Measurements from ENCODE around the gene NBPF6. TPM values are rescaled to one million over a fixed set of nuclear protein-coding genes. Genes with fewer than 3 reads are reported as not detected.
"Not testable (repeated sequence)": the region's sequence is repeated elsewhere in the genome, so short reads cannot be mapped to it uniquely, and the experiment has no call there.

Gene NBPF6
- total RNA-seq, 1 experiment from 2014 or later: 0.07 TPM

DNA sequence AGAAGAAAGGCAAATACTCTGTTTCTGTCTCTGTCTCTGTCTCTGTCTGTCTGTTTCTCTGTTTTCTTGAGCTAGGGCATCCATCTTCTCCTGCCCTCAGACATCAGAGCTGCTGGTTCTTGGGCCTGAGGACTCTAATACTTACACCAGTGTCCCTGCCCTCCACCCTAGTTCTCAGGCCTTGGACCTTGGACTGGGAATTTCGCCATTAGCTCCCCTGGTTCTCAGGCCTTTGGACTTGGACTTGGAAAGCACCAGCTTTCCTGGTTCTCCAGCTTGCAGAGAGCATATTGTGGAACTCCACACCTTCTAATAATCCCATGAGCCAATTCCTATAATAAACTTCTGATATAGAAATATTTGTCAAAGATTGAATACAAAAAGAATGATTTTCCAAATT lies 32.6 kb downstream of the NBPF6 start:
- no TSS peak for BruUV-seq (replicated peaks)
- H3K4me2 ChIP-seq (ENCODE audit: low read length): no peak overlapping the region
- H3K36me3 ChIP-seq (ENCODE audit: low read depth, low read length): no peaks in the 10 kb centered on the region
- H3K9me2 ChIP-seq (replicated peaks; ENCODE audit: low read length): no peaks in the 10 kb centered on the region
- no peaks in the 10 kb centered on the region for H4K20me1 ChIP-seq (ENCODE audit: low read length)
- no peaks in the 10 kb centered on the region for H3K79me2 ChIP-seq (ENCODE audit: low read length)
- H3K4me3 ChIP-seq (ENCODE audit: low read length): no peak overlapping the region
- H3K9ac ChIP-seq (ENCODE audit: low read length): no peak overlapping the region
- H2AFZ ChIP-seq (ENCODE audit: low read length): no peak overlapping the region
- H3K9me3 ChIP-seq (ENCODE audit: low read length): no peaks in the 10 kb centered on the region
- TF ChIP-seq EZH2phosphoT487 (IDR thresholded peaks at IDR 0.05; ENCODE audit: borderline replicate concordance, low read length) (no peak), EZH2 (IDR thresholded peaks at IDR 0.05; ENCODE audit: low read length, unreplicated experiment) (no peak)
- TF ChIP-seq, protein P1, sequence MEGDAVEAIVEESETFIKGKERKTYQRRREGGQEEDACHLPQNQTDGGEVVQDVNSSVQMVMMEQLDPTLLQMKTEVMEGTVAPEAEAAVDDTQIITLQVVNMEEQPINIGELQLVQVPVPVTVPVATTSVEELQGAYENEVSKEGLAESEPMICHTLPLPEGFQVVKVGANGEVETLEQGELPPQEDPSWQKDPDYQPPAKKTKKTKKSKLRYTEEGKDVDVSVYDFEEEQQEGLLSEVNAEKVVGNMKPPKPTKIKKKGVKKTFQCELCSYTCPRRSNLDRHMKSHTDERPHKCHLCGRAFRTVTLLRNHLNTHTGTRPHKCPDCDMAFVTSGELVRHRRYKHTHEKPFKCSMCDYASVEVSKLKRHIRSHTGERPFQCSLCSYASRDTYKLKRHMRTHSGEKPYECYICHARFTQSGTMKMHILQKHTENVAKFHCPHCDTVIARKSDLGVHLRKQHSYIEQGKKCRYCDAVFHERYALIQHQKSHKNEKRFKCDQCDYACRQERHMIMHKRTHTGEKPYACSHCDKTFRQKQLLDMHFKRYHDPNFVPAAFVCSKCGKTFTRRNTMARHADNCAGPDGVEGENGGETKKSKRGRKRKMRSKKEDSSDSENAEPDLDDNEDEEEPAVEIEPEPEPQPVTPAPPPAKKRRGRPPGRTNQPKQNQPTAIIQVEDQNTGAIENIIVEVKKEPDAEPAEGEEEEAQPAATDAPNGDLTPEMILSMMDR (conservative IDR thresholded peaks at IDR 0.05; ENCODE audit: low read depth, low read length): no peak
- ChIA-PET CTCF (no interaction called here), POLR2A (ENCODE audit: unreplicated experiment) (no interaction called here)
- no peak for ATAC-seq
- H3K27ac ChIP-seq (ENCODE audit: low read length): no peak overlapping the region
- no peaks in the 10 kb centered on the region for H3F3A ChIP-seq (ENCODE audit: low read length, unreplicated experiment)
- no peak for DNase-seq
- intact Hi-C loops (cut with micrococcal nuclease): no loop called here
- no peaks in the 10 kb centered on the region for H3K27me3 ChIP-seq (ENCODE audit: low read length)
- H3K4me1 ChIP-seq (ENCODE audit: insufficient read depth, low read length): no peaks in the 10 kb centered on the region

DNA sequence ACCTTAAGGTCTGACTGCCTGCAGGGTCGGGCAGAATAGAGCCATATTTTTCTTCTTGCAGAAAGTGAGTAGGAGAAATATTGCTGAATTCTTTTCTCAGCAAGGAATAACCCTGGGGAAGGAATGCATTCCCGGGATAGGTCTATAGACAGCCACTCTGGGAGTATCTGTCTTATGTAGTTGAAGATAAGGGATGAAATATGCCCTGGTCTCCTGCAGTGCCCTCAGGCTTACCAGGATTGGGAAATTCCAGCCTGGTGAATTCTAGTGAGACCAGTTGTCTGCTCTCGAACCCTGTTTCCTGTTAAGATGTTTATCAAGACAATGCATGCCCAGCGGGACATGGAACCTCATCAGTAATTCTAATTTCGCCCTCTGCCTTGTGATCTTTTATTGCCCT lies 35.8 kb downstream of the NBPF6 start:
- POLR2A ChIA-PET (ENCODE audit: unreplicated experiment); H3K4me2 ChIP-seq (ENCODE audit: low read length); H3K36me3 ChIP-seq (ENCODE audit: low read depth, low read length); H3F3A ChIP-seq (ENCODE audit: low read length, unreplicated experiment); BruUV-seq (replicated peaks); H3K79me2 ChIP-seq (ENCODE audit: low read length); H3K9me3 ChIP-seq (ENCODE audit: low read length); DNase-seq; H2AFZ ChIP-seq (ENCODE audit: low read length); H3K9me2 ChIP-seq (replicated peaks; ENCODE audit: low read length); H3K27ac ChIP-seq (ENCODE audit: low read length); CTCF ChIA-PET; H3K4me3 ChIP-seq (ENCODE audit: low read length); ATAC-seq; H3K27me3 ChIP-seq (ENCODE audit: low read length); H3K9ac ChIP-seq (ENCODE audit: low read length); H3K4me1 ChIP-seq (ENCODE audit: insufficient read depth, low read length); intact Hi-C loops (cut with micrococcal nuclease); H4K20me1 ChIP-seq (ENCODE audit: low read length): not testable (repeated sequence)

DNA sequence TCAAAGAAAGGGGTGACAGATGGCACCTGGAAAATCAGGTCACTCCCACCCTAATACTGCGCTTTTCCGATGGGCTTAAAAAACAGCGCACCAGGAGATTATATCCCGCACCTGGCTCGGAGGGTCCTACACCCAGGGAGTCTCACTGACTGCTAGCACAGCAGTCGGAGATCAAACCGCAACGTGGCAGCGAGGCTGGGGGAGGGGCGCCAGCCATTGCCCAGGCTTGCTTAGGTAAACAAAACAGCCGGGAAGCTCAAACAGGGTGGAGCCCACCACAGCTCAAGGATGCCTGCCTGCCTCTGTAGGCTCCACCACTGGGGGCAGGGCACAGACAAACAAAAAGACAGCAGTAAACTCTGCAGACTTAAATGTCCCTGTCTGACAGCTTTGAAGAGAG lies 36.6 kb downstream of the NBPF6 start:
- H3K9me3 ChIP-seq (ENCODE audit: low read length); H3K27ac ChIP-seq (ENCODE audit: low read length); H2AFZ ChIP-seq (ENCODE audit: low read length); H3F3A ChIP-seq (ENCODE audit: low read length, unreplicated experiment); H3K4me3 ChIP-seq (ENCODE audit: low read length); H3K79me2 ChIP-seq (ENCODE audit: low read length); H3K4me2 ChIP-seq (ENCODE audit: low read length); H3K36me3 ChIP-seq (ENCODE audit: low read depth, low read length); POLR2A ChIA-PET (ENCODE audit: unreplicated experiment); CTCF ChIA-PET; H3K9ac ChIP-seq (ENCODE audit: low read length); ATAC-seq; H4K20me1 ChIP-seq (ENCODE audit: low read length); intact Hi-C loops (cut with micrococcal nuclease); H3K4me1 ChIP-seq (ENCODE audit: insufficient read depth, low read length); BruUV-seq (replicated peaks); H3K9me2 ChIP-seq (replicated peaks; ENCODE audit: low read length); H3K27me3 ChIP-seq (ENCODE audit: low read length); DNase-seq: not testable (repeated sequence)

DNA sequence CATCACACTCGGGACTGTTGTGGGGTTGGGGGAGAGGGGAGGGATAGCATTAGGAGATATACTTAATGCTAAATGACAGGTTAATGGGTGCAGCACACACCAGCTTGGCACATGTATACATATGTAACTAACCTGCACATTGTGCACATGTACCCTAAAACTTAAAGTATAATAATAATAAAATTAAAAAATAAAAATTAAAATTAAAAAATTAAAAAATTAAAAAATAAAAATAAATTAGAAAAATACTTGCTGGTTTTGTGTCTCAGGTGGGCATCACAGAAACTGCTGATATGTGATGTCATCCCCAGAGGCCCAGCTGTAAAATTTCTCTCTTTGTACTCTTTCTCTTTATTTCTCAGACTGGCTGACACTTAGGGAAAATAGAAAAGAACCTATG lies 44.9 kb downstream of the NBPF6 start:
- H3K36me3 ChIP-seq (ENCODE audit: low read depth, low read length); H3K4me1 ChIP-seq (ENCODE audit: insufficient read depth, low read length); H3K9me2 ChIP-seq (replicated peaks; ENCODE audit: low read length); DNase-seq; H4K20me1 ChIP-seq (ENCODE audit: low read length); H2AFZ ChIP-seq (ENCODE audit: low read length); H3F3A ChIP-seq (ENCODE audit: low read length, unreplicated experiment); POLR2A ChIA-PET (ENCODE audit: unreplicated experiment); ATAC-seq; CTCF ChIA-PET; H3K4me3 ChIP-seq (ENCODE audit: low read length); H3K27ac ChIP-seq (ENCODE audit: low read length); H3K4me2 ChIP-seq (ENCODE audit: low read length); intact Hi-C loops (cut with micrococcal nuclease); H3K27me3 ChIP-seq (ENCODE audit: low read length); H3K79me2 ChIP-seq (ENCODE audit: low read length); H3K9me3 ChIP-seq (ENCODE audit: low read length); BruUV-seq (replicated peaks); H3K9ac ChIP-seq (ENCODE audit: low read length): not testable (repeated sequence)

DNA sequence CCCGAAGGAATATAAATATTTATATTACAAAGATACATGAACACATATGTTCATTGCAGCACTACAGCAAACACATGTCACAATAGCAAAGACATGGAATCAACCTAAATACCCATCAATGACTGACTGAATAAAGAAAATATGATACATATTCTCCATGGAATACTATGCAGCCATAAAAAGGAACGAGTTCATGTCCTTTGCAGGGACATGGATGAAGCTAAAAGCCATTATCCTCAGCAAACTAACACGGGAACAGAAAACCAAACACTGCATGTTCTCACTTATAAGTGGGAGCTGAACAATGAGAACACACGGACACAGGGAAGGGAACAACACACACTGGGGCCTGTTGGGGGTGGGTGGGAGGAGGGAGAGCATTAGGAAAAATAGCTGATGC lies 46.7 kb downstream of the NBPF6 start:
- H4K20me1 ChIP-seq (ENCODE audit: low read length); H3F3A ChIP-seq (ENCODE audit: low read length, unreplicated experiment); H3K79me2 ChIP-seq (ENCODE audit: low read length); CTCF ChIA-PET; intact Hi-C loops (cut with micrococcal nuclease); H3K27me3 ChIP-seq (ENCODE audit: low read length); BruUV-seq (replicated peaks); H3K36me3 ChIP-seq (ENCODE audit: low read depth, low read length); DNase-seq; H3K4me3 ChIP-seq (ENCODE audit: low read length); H3K27ac ChIP-seq (ENCODE audit: low read length); H3K4me1 ChIP-seq (ENCODE audit: insufficient read depth, low read length); H3K9me2 ChIP-seq (replicated peaks; ENCODE audit: low read length); H3K4me2 ChIP-seq (ENCODE audit: low read length); ATAC-seq; H2AFZ ChIP-seq (ENCODE audit: low read length); H3K9me3 ChIP-seq (ENCODE audit: low read length); H3K9ac ChIP-seq (ENCODE audit: low read length): not testable (repeated sequence)
- POLR2A ChIA-PET (ENCODE audit: unreplicated experiment): interaction anchor here (0.7 kb wide), 1 partner anchor 141 kb away, joined by 14 read pairs; no protein-coding TSS in a partner anchor

All from PC-3 (cell line).